Measurements from ENCODE around the gene ACOX2.

DNA sequence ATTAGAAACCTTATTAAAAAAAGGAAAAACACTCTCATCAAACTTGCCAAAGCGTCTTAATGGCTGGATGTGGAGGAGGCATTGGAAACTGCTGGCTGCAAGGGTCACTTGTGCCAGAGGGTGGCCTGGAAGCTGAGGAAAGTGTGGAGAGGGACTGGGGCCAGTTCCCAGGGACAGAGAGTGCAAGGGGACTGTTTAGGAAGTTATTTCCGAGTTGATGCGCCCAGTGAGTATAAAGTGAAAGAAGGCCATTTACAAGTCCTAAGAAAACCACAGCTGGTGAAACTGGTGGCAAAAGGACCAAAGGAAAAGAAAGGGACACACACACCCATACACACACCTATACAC is 52.3 kb downstream of the ACOX2 start:
- TF ChIP-seq POLR2AphosphoS5 (IDR thresholded peaks at IDR 0.05; ENCODE audit: borderline replicate concordance, low read depth, low read length) (no peak), EZH2 (IDR thresholded peaks at IDR 0.05) (no peak), FOXP2 (optimal IDR thresholded peaks at IDR 0.05; ENCODE audit: control extremely low read depth, extremely low read length, insufficient read depth) (no peak)
